Fibroblast of skin of back (primary cell): ENCODE data around the gene CHRNB1. TPM values are rescaled to one million over a fixed set of nuclear protein-coding genes. Genes with fewer than 3 reads are reported as not detected.

Source experiments
- DNase-seq: peaks from one replicate; pipeline ENCODE4 v3.0.0-alpha.2; 2013
- polyA plus RNA-seq, 2 experiments: library from polyadenylated mRNA; unstranded; fragments of 120-200 nt; gene quantifications; one replicate each; pipeline ENCODE4 v1.2.1, GENCODE V29; 2013; ENCODE audit not compliant: insufficient read length in 2 of 2

Gene CHRNB1, protein sequence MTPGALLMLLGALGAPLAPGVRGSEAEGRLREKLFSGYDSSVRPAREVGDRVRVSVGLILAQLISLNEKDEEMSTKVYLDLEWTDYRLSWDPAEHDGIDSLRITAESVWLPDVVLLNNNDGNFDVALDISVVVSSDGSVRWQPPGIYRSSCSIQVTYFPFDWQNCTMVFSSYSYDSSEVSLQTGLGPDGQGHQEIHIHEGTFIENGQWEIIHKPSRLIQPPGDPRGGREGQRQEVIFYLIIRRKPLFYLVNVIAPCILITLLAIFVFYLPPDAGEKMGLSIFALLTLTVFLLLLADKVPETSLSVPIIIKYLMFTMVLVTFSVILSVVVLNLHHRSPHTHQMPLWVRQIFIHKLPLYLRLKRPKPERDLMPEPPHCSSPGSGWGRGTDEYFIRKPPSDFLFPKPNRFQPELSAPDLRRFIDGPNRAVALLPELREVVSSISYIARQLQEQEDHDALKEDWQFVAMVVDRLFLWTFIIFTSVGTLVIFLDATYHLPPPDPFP
- 6.6 TPM for polyA plus RNA-seq (2013, experiment 1 of 2; ENCODE audit: insufficient read length)
- polyA plus RNA-seq (2013, experiment 2 of 2; ENCODE audit: insufficient read length): 5.5 TPM

DNA sequence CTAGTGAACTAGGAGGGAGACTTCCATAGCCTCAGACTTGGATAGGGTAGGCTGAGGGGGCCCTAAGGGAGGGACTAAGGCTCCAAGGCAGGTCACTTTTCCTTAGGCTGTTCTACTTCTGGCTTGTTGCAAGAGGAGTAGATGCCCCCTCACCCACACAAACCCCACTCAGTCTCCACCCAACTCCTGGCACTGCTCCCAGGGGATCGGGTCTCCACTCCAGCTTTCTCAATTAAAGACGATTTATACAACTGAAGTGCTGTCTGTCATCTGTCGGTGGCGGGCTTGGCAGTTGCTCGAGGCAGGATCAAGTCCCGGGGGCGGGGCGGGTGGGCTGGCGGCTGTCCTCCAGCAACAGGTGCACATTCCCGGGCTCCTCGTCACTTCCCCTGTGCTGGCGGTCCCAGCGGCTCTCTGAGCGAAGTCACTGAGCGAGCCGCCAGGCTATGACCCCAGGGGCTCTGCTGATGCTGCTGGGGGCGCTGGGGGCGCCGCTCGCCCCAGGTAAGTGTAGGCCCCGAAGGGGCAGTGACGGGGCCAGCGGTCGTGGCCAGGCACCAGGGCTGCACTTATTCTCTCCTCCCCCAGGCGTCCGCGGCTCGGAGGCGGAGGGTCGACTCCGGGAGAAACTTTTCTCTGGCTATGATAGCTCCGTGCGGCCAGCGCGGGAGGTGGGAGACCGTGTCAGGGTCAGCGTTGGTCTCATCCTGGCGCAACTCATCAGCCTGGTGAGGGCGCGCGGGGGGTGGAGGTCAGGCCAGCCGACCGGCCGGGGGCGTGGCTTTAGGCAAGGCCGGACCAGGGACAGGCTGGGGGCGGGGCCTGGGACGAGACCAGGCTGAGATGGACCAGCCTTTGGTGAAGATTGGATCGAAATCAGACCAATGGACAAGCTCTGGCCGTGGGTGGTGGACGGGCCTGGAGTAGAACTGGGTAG lies at the start of gene CHRNB1:
Gene CHRNB1 (plus strand): TSS at position 380 of the 937 bp plus-strand sequence. CDS start 67 bp downstream, at position 447.
- peak; percentile 32 for DNase-seq

DNA sequence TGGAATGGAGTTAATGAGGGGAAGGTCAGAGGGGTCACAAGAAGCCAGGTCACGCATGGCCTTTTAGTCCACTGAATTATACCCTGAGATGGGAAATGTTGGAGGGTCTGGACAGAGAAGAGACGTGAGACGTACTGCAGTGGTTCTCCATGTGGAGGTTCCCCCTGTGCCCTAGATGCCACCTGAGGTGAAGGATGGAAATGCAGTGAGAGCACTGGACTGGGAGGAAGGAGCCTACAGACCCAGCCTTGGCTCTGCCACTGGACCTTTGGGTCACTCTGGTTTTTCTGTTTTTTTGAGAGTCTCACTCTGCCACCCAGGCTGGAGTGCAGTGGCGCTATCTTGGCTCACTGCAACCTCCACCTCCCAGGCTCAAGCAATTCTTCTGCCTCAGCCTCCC lies 48.7 kb upstream of the CHRNB1 start:
- no peak for DNase-seq

DNA sequence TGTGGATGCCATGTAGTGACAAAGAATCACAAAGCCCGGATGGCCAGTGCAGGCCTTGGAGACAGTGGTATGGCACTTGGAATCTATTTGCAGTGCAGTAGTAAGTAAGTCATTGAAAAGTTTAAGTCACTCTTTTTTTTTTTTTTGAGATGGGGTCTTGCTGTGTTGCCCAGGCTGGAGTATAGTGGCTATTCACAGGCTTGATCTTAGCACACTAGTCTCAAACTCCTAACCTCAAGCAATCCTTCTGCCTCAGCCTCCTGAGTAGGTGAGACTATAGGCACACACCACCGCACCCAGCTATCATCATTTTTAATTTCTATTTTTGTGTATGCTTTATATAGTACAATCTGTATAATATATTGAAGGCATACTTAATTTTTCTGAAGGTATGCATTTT lies 46.2 kb upstream of the CHRNB1 start:
- DNase-seq: no peak

DNA sequence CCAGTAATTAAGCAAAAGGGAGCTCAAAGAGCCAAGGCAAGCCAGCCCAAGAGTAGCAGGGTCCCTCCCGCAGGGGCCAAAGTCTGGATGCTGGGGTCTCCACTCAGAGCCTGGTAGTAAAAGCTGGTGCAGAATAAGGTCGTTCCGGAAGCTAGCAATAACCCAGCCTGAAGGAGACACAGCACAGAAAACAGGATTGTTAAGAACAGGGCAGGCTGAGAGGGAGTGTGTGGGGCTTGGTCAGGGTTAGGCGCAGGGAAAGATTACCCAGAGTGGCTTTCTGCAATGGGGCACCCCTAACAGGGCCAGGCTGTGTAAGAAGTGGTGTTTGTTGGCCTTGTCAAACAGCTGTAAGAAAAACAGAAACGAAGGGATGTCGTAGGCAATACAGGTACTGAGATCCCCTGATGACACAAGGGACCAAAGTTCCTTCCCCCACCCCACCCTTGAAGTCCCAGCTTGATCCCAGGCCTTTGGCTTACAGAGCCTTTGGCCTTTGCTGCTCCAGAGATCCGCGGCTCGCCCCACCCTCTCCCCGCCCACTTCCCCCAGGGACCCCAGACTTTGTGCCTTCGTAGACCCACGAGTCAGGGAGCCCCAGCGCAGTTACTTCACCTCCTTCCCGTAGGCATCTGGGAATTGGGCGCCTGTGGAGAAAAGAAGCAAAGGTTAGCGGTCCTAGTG lies 41.7 kb upstream of the CHRNB1 start:
- DNase-seq: no peak

DNA sequence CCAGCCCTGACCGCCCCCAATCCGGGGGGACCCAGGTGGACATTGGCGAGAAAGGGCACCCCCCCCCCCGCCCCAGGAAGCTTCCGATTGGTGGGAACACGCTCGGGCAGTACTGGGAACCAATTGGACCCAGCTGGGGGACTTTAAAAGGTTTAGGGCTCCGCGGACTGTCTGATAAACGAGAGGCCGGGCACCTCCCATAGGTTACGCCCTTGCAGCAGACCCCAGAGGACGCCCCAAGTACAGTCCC lies 41.2 kb upstream of the CHRNB1 start:
- DNase-seq: no peak

DNA sequence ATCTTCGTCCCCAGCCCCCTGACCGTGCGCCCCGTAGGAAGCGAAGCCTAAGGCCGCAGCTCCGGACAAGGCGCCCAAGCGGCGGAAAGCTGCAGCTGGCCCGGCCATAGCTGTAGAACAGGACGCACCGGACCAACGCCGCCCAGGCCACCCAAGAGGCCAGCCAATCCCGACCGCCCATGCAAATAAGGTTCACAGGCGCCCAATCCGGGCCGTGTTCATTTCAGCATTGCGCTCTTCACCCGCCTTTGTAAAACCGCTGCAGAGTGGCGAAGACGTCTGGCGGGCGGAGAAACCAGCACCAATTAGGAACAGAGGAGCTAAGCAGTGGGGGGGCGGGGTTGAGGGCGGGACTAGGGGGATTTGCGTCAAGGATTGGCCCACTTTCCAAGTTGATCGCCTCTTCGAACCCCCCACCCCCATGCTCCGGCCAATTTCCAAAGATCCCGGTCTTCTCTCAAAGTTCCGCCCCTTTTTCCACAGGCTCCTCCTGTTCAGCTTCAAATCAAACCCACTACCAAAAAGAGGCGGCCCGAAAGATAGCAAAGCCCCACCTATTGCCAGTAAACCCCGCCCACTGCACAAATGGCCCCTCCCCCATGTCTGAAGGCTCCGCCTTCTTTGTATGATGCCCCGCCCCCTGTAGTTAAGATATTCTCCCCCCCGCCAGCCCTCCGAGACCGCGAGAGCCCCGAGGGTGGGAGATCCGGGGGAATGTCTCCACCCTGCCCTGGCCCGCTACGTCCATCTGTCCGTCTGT lies 40.7 kb upstream of the CHRNB1 start, which contains the start of gene TMEM256:
Gene TMEM256 (minus strand): TSS at position 121 of the 760 bp plus-strand sequence. CDS start 13 bp downstream, at position 108.
- DNase-seq: peak; percentile 100

DNA sequence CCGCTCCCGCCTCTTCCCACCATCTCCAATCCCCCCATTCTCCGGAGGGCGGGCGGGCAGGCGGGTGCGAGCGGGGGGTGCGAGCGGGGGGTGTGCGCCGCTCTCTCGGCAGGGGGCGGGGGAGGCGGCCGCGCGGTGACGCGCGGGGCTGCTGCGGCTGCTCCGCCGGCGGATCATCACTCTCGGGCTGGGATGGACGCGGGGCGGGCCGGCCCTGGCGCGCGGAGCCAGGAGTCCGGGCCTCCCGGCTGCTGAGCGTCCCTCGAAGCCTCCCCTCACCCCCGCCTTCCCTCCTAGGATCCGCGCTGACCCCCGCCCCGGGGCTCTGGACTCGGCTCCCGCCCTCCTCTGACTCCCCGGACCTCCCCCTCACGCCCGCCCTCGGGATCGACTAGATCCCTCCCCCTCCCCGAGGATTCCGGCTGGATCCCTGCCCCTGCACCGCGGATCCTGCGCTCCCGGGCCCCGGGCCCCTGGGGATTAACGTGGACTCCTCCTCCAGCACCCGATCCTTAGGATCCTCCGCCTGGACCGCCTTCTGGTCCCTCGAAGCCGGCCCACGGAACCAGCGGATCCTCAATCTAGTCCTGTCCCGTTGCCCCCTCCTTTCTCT lies 40.0 kb upstream of the CHRNB1 start:
- peak; percentile 31 for DNase-seq

DNA sequence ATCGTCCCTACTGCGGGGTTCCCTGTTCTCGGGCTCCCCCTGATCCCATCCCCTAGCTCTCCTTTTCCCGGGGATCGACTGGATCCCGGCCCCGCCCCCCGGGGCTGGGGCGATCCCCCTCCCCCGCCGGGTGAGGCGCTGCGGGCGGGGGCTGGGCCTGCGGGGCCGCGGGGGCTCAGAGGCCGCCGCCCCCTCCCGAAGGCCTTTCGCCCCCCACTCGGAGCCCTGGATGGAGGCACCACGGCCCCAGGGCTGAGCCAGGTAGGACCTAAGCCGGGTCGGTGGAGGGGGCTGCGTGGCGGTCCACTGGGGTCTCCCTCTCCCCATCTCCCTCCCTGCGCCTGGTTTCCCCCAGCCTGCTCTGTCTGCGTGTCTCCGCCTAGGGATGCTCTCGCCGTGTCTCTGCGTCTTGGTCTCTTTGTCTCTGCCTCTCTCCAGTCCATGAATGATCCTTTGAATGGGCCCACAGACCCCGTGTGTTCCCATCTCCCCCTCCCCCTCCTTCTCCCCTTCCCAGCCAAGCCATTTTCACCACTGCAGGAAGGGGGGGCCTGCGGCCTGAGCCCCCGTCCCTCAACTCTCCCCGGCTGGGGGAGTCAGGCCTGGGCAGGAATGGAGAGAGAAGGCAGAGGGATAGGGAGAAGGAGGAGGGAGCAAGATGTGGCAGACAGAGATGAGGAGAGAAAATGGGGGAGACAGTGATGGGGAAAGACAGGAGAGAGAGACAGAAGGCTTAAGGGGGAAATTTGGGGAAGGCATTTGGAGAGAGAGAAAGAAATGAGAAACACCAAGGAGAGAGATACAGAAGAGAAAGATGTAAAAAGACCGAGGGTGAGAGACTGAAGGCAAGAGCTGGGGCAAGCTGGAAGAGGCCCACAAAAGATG lies 39.3 kb upstream of the CHRNB1 start:
- DNase-seq: no peak

DNA sequence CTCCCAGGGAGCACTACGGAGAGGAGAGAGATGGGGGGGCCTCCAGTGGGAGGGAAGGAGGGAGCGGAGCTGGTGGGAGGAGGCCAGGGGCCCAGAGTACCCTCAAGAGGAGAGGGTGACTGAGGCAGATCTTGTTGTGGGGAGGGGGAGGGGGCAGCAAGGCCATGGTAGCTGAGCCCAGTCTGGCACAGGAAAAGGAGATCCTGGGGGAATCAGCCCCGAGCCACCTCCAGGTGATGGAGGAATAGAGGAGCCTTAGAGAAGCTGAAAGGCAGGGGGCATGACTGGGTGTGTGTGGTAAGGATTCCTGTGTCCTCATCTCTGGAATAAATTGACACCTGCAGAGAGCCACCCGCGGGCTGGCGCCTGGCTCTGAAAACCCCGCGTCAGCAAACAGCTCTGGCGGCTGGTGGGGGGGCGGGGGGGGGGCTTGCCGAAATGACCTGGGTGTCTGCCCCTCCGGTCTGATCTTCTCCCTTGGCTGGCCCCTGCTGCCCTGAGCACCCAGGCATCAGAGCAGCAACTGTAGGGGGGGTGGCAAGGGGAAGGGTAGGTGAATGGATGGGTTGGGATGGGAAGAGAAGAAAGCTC lies 38.5 kb upstream of the CHRNB1 start:
- DNase-seq: no peak

DNA sequence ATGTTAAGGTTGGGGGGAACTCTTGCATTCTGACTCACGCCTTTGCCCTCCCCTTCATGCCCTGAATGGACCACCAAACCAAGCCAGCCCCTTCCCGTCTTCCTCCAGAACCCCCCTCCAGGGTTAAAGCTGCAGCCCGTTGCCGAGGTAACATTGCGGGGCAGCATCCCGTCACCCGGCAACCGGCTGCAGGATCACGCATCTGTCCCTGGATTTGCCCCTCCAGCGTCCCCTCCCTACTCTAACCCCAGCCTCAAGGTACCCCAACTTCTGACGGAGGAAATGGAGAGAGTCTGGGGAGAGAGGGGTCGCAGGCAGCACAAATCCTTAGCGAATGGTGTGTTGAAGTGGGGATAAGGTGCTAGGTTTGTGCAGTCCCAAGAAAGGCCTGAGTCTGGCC lies 37.8 kb upstream of the CHRNB1 start:
- DNase-seq: no peak

DNA sequence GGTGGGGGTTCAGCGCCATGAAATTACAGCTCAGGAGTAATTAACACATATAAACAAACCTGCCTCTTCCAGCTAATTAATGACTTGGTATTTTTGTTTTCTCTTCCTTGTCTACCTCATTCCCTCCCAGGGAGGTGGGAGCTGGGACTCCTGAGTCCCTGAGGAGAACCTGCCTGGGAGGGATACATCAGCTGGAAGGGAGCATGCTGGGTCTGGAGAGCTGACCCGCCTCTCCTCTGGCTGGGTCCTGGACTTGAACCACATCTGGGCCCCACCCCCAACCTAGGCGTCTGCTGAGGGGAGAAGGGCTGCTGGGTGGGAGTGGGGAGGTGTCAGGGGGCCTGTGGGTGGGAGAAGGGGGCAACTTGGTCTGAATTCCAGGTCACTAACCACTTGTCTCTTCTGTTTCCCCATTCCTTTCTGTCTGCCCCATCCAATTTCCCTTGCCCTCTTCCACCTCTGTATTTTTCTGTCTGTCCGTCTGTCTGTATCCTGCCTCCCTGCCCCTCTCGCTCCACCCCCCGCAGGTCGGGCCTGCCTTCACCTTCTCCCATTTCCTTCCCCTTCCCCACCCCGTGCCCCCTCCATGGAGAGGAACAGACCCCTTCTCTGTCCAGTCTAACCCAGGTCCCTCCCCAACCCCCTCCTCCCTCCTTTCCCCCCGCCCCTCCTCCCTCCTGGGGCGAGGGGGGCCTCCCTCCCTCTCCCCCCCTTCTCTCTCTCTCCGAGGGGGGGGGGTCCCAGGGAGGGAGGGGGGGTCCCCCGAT lies 37.2 kb upstream of the CHRNB1 start, which contains the start of gene NLGN2:
Gene NLGN2 (plus strand): TSS at position 361 of the 767 bp plus-strand sequence. CDS start 411 bp downstream, outside the sequence.
- no peak for DNase-seq

DNA sequence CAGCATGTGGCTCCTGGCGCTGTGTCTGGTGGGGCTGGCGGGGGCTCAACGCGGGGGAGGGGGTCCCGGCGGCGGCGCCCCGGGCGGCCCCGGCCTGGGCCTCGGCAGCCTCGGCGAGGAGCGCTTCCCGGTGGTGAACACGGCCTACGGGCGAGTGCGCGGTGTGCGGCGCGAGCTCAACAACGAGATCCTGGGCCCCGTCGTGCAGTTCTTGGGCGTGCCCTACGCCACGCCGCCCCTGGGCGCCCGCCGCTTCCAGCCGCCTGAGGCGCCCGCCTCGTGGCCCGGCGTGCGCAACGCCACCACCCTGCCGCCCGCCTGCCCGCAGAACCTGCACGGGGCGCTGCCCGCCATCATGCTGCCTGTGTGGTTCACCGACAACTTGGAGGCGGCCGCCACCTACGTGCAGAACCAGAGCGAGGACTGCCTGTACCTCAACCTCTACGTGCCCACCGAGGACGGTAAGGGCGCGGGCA lies 36.6 kb upstream of the CHRNB1 start:
- no peak for DNase-seq

DNA sequence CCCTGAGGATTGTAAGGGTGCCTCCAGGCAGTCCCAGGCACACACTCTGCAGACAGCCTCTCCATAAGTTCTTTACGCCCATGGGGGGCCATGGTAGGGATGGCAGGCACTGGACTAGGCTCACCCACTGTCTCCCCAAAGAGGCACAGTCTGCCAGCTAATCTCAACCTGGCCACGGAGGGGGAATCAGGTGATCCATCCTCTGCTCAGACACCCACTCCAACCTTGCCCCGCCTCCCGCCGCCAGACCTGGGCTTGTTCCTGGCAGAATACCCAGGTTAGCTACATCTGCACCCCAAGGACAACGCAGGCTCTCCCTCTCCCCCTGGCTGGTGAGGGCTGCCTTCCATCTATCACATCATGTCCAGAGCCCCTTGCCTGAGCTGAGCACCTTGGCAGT lies 36.0 kb upstream of the CHRNB1 start:
- no peak for DNase-seq

DNA sequence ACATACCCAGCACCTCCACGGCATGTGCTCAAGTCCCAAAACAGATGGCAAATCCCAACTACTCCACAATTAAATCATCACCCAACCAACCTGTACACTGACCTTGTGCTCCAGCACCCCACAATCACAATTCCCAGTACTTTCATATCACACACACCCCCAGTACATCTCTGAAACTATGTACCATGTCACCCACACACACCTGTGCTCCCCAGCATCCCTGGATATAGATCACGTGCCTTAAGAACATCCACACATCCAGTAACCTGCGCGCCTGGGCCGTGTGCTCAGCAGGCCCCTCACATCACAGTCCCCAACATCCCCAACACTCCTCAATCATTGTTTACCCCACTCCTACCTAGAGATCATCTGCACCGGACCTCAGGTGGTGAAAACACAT lies 35.1 kb upstream of the CHRNB1 start:
- no peak for DNase-seq

DNA sequence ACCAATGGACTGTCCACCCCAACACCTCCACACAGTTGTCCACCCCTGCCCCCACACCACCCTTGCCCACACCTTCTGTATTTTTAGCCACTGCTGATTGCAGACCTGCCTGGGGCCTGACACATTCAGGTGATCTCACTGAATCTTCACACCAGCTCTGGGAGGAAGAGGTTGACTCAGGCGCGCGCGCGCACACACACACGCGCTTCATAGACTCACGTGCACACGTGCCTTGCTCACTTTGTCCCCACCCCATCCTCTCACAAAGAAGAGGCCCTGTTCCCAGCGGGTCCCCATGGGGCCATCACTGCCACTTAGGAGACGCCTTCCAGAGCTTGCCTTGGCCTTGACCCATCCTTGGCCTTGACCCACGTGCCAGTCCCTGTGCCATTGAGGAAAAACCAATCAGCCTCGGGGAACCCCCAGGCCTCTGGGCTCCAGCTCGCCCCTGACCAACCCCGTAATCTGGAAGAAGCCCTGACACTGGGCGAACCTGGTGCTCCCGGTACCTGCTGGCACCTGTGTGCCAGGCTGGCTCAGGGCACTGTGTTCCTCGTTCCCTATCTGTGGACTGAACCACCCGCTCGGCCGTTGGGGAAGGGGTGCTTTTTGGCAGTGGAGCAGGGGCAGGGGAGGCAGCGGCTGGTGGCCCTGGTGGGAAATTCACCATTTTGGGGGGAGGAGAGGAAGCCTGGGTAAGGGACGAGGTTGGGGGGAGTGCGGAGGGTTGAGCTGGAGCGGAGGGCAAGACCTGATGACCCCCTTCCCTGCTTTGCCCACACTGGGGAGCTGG lies 34.0 kb upstream of the CHRNB1 start:
- DNase-seq: no peak

DNA sequence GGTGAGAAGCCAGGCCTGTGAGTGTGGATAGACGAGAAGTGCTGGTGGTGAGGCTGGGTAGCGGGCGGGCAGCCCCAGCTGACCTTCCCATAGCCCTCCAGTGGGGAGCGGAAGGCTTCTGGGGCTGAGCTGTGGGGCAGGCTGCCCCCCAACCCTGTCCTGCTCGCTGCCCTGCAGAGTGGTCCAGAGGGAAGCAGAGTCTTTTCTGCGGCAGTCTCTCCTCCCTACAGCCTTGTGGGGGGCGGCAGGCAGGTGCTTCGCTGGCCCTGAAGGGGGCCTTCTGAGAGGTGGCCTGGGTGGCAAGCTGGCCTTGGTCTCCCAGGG lies 33.5 kb upstream of the CHRNB1 start:
- no peak for DNase-seq

DNA sequence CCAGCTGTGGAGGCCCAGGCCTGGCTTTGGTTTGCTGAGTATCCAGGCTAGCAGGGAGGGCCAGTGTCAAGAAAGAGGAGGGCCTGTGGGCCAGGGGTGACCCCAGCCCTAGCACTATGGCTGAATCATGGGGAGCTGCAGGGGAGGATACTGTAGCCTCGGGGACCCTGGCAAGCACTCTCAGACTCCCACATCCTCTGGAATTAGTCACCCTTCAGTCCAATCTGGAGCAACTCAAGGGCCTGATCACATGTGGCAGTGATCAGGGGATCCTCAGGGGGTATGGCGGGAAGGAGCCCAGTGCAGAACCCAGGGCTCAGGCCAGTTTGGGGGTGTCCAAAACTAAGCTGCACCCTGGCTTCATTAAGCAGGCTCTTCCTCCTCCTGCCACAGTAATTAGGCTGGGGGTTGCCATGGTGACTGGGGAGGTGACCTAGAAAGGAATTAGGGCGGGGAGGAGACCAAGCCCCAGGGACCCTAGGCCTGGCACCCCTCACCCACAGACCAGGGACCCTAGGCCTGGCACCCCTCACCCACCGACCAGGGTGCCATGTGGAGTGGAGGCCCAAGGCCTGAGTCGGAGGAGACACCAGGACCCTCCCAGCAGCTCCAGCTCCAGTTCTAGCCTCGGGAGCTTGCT lies 31.4 kb upstream of the CHRNB1 start:
- DNase-seq: no peak

DNA sequence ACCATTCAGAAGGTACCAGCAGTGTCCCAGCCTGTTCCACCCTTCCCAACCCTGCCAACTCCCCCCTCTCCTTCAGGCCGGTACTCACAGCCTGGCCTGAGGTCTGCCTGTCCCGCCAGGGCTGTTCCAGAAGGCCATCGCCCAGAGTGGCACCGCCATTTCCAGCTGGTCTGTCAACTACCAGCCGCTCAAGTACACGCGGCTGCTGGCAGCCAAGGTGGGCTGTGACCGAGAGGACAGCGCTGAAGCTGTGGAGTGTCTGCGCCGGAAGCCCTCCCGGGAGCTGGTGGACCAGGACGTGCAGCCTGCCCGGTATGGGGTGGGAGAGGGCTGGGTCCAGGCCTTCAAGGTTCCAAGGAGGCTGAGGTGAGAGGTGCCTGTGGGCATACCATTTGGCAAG lies 30.0 kb upstream of the CHRNB1 start:
- DNase-seq: no peak
